ENCODE results near the gene CALCOCO2.

- TF ChIP-seq CTCF (IDR thresholded peaks at IDR 0.05) (no peak), POLR2A (IDR thresholded peaks at IDR 0.05) (no peak), POLR2AphosphoS5 (IDR thresholded peaks at IDR 0.05) (no peak)
Measured at GRCh38 chr17:48890086-48890485, 59.3 kb downstream of the CALCOCO2 start.

Measured in transverse colon (tissue), 4 donors.